ENCODE measurements around the gene PRKCD.

Gene PRKCD

GRCh38 chr3:53234130-53234840 is 73.3 kb downstream of the PRKCD start:
- DNase-seq: no peak

- DNase-seq: no peak
These were observed 73.8 kb downstream of the PRKCD start for GRCh38 chr3:53234841-53235232.

GRCh38 chr3:53235545-53235944 is 74.5 kb downstream of the PRKCD start:
- DNase-seq: no peak

GRCh38 chr3:53236112-53236841 is 75.3 kb downstream of the PRKCD start:
- DNase-seq: peak in 12 of 14 donors; percentile 10 to 66 (median 32)

GRCh38 chr3:53238051-53238850 is 77.2 kb downstream of the PRKCD start:
- peak in 1 of 14 donors; percentile 47 for DNase-seq

GRCh38 chr3:53238886-53239285 is 77.9 kb downstream of the PRKCD start:
- DNase-seq: no peak

- DNase-seq: no peak
These were observed 78.8 kb downstream of the PRKCD start for GRCh38 chr3:53239800-53240199.

GRCh38 chr3:53240989-53241972 is 80.3 kb downstream of the PRKCD start:
- DNase-seq: peak in 1 of 14 donors; percentile 48

- no peak for DNase-seq
These were observed 81.1 kb downstream of the PRKCD start for GRCh38 chr3:53242155-53242554.

All from C1 segment of cervical spinal cord (tissue), 14 donors.